NCI-H2029 (cell line): Measurements from ENCODE around the gene PLAC8L1.

ENCODE experiments used
- DNase-seq: peaks from one replicate; lab custom pipeline; 2025; lab: John Stamatoyannopoulos, UW

Gene PLAC8L1

DNA sequence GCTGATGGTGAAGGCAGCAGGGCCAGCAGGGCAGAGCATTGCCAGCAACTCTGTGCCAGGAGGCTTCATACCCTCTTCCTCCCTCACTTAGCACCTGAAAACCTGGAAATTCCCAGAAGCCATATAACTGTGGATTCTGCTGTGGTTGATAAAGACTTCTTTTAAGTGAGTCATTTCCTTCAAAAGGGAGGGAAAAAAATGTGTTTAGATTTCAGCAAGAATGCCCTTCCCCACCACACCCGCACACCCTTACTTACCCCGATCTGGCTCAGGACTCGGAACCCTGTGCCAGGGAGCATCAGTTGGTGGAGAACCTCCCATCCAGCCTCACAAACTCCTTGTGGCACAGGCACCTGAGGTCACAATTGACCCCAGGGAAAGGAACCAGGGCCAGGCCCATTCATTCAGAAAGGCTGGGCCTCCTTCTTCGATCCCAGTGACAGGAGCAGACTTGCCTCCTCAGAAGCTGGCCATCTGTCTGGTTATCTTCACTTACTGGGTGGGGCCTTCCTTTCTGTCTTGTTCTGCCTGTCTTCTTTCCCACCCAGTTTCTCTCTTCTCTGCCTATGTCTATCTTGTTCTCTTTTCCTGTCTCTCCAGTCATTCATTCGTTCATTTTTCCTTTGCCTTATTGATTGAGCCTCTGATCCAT lies 62.6 kb downstream of the PLAC8L1 start:
- DNase-seq, result no peak

DNA sequence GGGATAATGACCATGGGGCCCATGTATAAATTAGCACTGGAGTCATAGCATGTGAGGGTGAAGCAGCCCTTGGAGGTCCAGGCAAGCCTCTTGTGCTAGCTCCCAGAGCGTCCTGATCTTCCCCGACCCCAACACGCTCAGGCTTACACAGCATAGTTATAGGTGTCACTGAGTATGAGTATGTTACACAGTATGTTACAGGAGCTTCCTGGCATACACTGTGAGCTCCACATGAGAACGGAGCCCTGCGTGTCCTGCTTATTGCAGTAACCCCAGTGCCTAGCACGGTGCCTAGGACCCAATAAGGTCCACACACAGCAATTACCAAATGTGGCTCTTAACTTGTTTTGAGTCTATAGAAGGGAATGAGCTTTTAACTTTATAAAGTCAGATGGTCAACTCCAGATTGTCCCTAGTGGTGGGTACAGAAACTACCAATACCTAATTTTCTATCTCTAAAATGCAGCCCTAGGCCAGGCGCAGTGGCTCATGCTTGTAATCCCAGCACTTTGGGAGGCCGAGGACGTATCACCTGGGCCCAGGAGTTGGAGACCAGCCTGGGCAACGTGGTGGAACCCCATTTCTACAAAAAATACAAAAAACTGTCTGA lies 64.1 kb downstream of the PLAC8L1 start:
- no peak for DNase-seq

DNA sequence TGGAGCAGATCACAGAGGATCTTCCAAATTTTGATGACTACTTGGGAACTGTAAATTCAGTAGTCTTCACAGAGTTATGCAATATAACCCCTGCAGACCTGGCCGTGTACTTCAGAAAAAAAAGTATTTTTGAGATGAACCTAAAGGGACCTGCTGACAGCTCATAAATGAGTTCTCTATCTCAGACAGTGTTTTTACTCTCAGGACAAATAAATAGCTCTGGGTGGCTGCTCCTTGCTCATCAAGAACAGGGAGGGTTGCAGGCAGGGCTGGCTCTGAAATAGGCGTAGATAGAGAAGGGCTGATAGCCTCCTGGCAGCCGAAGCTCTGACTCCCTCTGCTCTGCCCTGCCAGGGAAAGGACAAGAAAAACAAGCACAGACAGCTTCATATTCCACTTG lies 64.8 kb downstream of the PLAC8L1 start:
- DNase-seq, result no peak

DNA sequence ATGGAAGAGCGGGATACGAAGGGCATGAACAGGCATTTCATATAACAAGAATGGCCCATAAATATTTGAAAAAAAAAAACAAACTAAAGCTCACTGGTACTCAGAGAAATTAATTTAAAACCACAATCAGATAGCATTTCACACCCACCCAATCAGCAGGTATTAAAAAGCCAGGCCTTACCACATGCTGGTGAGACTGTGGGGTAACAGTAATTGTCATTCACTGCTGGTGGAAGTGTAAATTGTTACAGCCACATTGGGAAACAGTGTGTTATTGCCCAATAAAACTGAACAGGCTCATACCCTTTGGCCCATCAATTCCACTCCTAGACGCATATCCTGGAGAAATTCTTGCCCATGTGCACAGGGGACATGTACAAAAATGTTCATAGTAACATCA lies 66.0 kb downstream of the PLAC8L1 start:
- DNase-seq, result no peak

DNA sequence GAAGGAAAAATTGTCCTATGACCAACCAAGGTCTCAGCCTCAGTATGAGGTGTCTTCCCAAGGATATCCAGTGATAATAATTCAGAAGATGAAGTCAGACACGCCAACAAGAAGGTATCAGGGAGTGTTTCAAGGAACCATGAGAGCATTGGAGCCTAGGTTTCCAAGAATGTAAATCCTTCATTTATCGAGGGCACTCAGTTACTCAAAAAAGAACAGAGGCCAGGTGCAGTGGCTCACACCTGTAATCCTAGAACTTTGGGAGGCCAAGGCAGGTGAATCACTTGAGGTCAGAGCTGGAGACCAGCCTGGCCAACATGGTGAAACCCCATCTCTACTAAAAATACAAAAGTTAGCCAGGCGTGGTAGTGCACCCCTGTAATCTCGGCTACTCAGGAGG lies 70.8 kb downstream of the PLAC8L1 start:
- no peak for DNase-seq
